Measurements from ENCODE around the gene ALG2.

The ALG2 gene

GRCh38 chr9:99173570-99174504, 47.9 kb downstream of the ALG2 start:
- no peak for DNase-seq (ENCODE audit: low read depth in 1 of 2, low spot score in 1 of 2)

DNA sequence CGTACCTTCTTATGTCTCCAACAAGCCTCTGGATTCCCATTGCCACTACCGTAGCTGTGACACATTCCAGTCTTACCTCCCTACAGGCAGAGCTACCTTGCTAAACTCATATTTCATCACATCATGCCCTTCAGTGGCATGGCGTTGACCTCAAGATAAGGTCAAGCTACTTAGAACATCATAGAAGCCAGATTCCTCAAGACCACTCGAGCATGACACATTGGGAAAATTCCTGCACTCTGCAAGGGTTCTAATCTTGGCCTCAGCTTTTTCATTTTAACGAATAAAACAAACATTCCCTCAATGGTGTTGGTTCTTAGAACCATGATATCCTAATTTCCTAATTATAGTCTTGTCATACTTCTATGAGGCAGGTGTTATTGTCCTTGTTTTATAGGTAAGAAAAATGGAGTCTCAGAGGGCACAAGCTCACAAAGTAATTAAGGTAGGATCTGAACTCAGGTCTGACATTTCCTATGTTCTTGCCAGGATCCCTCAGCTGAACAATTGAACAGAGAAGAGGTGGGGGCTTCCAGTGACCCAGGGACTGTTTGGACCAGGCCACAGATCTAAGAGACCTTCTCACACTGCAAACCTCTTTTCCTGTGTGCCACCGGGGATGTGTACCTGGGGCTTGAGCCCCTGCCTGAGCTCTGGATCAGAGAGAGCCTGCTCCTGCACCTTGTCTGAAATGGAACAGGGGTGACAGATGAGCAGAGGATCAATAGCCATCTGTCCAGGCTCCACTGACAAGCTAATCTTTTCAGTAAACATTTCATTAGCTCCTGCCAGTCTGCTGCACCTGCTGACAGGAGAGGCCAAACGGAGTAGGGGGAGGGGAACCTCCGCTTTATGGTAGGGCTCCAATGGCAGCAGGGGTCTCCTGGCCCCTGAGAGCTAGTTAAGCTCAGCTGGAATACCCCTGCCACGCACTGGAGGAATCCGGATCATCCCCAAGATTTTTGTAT, 49.3 kb downstream of the ALG2 start:
- DNase-seq (ENCODE audit: low read depth in 1 of 2, low spot score in 1 of 2), result no peak

DNA sequence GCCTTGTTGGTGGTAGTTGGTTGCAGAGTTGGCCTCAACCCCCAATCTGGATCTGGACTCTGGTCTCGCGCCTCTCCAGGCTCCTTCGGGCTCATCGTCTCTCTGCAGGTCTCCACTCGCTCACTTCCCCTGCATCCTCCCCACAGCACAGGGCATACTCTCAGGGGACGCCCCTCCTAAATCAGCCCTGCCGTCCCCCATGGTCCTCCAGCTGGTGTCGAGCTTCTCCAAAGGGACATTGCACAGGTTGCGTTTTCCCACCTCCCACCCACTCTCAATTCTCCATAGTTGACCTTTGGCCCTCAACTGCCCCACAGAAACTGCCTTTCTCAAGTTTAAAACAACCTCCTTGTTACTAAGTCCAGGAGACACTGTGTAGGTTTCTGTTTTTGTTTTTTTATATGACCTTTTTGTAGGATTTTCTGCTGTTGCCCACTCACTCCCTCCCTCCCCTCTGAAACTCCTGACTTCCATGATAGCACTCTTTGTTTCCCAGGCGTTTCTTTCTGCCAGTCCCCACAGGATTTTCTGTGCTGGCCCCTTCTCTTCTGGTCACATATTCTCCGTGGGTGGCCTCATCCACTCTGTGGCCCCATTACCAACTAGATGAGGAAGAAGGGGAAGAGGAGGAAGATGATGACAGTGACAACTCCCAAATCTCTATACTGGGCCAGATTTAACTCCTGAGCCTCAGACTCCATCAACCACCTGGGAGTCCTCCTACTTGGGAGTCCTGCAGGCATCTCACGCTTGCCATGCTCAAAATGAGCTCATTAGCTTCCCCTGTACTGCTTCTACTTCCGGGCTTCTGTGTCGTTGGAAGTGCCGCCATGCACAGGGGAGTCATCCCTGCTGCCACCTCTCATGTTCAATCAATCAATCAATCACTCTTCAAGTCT, 50.3 kb downstream of the ALG2 start:
- no peak for DNase-seq (ENCODE audit: low read depth in 1 of 2, low spot score in 1 of 2)

DNA sequence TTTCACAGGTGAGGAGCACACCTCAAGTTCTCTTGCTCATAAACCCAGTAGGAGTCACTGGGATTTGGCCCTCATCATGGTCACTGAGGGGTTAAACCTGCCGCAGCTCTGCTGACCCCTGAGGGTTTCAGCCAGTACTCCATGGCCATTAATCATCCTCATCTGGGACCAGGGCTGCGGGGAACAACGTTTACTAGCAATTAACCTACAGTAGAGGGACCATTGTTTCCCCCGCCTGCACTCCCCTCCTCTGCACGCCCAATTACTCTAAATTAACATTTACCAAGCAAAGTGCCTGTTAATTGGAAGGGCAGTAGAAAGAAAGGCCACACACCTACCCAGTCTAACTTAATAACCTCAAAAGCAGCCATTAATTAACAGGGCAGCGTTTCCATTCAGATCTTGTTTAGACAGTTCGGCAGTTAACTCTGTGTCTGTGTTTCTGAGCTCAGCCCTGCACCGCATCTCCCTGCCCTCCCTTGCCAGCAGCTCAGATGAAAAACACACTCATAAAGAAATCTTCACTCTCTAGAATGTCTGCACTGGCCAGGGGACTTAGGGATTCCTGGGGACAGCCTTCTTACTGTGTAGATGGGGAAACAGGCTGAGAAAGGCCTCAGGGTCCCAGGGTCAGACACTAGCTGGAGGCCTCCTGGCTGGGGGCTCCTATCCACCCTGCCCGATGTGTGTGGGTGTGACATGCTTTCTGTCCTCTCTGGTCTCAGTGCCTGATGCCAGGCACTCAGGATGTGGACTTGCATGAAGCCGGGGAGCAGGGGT, 51.6 kb downstream of the ALG2 start:
- no peak for DNase-seq (ENCODE audit: low read depth in 1 of 2, low spot score in 1 of 2)

DNA sequence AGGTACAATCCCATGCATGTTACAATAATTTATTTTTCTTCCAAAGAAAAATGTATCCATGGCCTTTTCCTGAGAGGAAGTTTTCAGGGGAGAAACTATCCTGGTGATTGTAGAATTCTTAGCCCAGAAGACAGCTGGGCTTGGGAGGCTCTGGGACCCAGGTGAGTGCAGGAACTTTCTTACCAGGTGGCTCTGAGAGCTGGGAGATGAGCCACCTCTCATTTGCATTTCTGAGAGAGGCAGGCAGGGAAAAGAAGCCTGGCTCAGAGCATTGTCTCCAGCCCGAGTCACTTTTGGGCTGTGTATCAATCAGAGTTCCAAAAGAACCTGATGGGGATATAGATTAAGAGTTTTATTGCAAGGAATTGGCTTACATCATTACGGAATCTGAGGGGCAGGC, 52.7 kb downstream of the ALG2 start:
- DNase-seq (ENCODE audit: low read depth in 1 of 2, low spot score in 1 of 2), result no peak

GRCh38 chr9:99167694-99168093, 54.0 kb downstream of the ALG2 start:
- no peak for DNase-seq (ENCODE audit: low read depth in 1 of 2, low spot score in 1 of 2)

GRCh38 chr9:99167119-99167518, 54.6 kb downstream of the ALG2 start:
- DNase-seq (ENCODE audit: low read depth in 1 of 2, low spot score in 1 of 2), result no peak
